Midbrain (tissue), 1 donor: ENCODE data around the gene COQ7.

Experiments
- DNase-seq: peaks from one replicate; lab custom pipeline; 2025; lab: John Stamatoyannopoulos, UW

The COQ7 gene

DNA sequence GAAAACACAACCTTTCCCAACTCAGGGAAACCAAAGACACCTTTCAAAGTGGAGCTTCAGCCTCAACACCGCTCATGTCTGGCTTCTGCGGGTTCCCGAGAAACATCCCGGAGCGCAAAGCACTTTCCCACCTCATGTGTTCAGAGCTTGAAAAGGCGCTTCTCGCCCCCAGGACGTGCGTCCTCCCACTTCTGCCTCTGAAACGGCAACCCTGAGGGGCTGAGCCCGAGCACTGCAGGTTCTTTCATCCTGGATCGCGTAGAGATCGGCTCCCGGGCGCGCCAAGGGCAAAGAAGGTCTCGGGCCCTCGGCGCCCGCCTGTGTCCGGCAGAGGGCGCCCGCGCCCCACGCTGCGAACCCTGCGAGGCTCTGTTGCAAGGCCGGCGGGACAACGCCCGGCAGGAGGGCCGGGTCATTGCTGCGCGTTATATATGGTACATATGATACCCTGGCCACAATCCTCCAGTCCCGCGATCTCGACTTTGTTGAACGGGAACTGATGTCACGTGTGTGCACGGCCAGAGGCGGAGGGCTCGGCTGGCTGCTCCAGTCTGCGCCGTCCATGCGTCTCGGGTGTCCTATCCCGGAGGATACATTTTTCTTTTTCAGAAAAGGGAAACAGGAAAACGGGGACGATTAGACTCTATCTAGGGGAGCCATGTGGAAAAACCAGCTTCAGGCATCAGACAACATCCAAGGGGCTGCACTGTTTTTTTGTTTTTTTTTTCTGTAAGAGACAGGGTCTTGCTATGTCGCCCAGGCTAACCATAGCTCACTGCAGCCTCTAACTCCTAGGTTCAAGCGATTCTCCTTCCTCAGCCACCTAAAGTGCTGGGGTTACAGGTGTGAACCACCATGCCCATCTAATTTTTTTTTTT is 19.1 kb downstream of the COQ7 start:
- peak; percentile 80 for DNase-seq

GRCh38 chr16:19088341-19088916 is 21.0 kb downstream of the COQ7 start:
- DNase-seq = no peak

- no peak for DNase-seq
These were observed 22.1 kb downstream of the COQ7 start for GRCh38 chr16:19089410-19089955.

DNA sequence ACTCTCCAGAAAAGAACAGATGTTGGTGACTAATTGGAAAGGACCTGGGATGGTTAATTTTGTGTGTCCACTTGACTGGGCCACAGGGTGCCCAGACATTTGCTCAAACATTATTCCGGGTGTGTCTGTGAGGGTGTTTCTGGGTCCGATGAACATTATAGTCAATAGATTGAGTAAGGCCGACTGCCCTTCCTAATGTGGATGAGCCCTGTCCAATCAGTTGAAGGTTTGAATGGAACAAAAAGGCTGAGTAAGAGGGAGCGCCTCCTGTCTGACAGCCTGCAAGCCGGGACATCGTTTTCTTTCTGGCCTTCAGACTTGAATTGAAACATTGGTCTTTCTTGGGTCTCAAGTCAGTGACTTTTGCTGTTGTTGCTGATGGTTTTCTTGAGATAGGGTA is 23.5 kb downstream of the COQ7 start:
- no peak for DNase-seq

DNA sequence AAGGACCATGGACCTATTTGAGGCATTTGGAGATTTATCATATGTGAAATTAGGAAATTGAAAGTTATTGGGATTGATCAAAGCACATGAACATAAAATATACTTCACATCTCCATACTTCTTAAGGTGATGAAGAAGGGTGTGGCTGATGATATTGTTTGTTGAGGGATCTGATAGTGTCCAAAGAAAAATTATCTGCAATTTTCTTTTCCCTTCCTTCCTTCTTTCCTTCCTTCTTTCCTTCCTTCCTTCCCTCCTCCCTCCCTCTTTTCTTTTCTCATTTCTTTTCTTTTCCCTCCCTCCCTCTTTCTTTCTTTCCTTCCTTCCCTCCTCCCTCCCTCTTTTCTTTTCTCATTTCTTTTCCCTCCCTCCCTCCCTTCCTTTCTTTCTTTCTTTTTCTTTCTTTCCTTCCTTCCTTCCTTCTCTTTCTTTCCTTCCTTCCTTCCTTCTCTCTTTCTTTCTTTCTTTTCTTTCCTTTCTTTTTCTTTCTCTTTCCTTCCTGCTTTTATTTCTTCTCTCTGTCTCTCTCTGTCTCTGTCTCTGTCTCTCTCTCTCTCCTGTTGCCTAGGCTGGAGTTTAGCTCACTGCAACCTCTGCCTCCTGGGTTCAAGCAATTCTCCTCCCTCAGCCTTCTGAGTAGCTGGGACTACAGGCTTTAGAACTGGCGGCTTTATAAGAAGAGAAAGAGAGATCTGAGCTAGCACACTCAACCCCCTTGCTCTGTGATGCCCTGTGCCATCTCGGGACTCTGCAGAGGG is 25.4 kb downstream of the COQ7 start:
- DNase-seq = no peak

GRCh38 chr16:19093631-19094541 is 26.5 kb downstream of the COQ7 start:
- no peak for DNase-seq

DNA sequence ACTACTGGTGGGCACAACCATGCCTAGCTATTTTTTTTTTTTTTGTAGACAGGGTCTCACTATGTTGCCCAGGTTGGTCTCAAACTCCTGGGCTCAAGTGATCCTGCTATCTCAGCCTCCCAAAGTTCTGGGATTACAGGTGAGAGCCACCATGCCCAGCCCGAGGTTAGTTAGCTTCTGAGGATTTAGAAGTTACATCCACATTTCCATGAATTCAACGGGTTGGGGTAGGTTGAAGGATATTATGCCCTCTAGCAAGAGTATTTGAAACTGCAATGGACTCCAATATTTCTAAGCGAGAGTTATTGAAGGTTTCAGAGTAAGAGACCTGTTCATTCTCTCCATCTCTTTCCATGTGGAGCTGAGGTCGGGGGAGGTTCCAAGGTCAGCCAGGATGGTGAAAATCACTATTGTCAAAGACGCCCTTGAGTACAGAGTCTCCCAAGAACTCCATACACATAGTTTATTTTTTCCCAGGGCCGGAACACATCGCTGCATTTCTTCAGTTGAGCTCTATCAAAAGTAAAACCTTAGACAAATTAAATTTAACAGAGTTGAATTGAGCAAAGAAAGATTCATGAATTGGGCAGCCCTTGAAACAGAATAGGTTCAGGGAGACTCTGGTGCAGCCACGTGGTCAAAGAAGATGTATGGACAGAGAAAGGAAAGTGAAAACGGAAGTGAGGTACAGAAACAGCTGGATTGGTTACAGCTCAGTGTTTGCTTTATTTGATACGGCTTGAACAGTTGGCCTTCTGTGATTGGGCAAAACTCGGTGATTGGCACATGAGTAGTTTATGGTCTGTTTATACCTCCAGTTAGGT is 27.3 kb downstream of the COQ7 start:
- no peak for DNase-seq

DNA sequence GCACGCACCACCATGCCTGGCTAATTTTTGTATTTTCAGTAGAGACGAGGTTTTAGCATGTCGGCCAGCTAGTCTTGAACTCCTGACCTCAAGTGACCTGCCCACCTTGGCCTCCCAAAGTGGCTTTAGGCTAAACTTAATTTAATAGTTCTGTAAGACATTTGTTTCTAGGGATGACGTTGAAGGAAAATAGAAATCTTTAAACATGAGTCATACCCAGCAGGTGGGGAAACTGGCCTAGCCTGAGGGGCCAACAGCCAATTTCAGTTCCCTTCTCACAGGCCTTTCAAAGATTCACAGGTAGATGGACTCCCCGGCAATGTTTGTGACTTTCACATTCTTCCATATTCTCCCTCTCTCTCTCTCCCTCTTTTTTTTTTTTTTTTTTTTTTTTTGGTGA is 28.2 kb downstream of the COQ7 start:
- DNase-seq = no peak

GRCh38 chr16:19098173-19098572 is 30.8 kb downstream of the COQ7 start:
- no peak for DNase-seq

GRCh38 chr16:19102187-19102872 is 34.9 kb downstream of the COQ7 start:
- no peak for DNase-seq

GRCh38 chr16:19104607-19105006 is 37.2 kb downstream of the COQ7 start:
- no peak for DNase-seq

- DNase-seq = no peak
These were observed 37.7 kb downstream of the COQ7 start for GRCh38 chr16:19105131-19105530.

DNA sequence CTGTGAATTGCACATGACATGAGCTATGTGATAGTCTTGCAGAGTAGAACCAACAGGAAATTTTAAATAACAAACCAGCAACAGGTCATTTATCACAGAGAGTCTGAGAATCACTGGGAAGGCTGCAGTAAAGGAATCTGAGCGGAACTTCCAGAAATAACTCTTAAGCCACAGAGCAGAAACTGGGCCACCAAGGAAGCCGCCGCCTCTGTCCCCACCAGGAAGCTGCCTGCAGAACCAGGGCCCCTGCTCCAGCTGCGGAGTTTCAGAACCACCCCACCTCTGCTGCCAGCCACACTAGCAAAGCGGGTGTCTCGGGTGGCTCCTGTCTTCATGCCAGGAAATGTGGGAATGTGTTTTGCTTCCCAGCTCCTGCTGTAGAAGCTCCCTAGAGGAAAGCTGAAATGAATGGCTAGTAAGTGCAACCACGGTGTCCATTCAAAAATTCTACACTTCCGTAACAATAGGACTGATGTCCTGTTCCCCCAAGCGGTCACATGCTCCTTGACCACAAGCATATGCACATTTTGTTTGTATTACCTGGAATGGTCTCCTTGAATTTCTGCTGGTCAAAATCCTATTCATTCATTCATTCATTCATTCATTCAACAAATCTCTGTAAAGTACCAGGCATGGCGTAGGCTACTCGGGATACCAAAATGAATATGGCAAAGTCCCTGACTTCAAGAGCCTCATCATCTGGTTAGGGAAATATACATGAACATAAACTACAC is 38.6 kb downstream of the COQ7 start:
- no peak for DNase-seq

GRCh38 chr16:19106625-19107020 is 39.2 kb downstream of the COQ7 start:
- no peak for DNase-seq

DNA sequence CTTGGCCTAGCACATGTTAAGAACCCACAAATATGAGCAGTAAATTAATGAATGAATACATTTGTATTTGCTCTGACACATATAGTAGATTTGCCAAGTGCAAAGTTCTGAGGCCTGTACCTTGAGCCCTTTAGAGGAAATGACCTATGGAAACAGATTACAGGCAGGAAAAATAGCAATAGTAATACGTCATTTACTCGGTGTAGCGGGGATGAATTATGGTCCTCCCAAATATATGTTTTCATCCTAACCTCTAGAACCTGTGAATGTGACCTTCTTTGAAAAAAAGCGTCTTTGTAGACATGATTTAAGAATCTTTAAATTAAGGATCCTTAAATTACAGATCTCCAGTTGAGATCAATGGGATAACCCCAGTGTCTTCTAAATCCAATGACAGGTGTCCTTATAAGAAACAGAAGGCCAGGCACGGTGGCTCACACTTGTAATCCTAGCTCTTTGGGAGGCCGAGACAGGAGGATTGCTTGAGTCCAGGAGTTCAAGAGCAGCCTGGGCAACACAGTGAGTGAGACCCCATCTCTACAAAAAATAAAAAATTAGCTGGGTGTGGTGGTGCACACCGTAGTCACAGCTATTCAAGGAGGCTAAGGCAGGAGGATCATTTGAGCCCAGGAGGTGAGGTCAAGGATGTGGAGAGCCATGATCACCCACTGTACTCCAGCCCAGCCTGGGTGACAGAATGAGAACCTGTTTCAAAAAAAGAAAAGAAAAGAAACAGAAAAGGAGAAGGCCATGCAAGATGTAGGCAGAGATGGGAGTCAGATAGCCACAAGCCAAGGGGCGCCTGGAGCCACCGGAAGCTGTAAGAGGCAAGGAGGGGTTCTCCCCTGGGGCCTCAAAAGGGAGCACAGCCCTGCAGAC is 41.2 kb downstream of the COQ7 start:
- DNase-seq = no peak

GRCh38 chr16:19109288-19109664 is 41.9 kb downstream of the COQ7 start:
- no peak for DNase-seq

- no peak for DNase-seq
These were observed 43.3 kb downstream of the COQ7 start for GRCh38 chr16:19110537-19111360.

DNA sequence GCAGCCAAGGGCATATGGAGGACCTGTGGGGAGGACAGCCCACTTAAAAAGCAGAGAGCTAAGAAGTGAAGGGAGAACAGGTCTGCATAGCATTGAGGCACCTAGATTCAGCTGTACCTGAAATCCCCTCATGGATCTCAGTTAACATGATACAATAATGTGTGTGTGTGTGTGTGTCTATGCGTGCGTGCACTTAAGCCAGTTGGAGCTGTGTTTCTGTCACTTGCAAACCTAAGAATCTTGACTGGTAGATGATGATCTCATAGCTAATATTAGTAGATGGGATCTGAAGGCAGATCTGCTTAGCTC is 44.6 kb downstream of the COQ7 start:
- DNase-seq = no peak
